HG03442 (cell line): ENCODE data around the gene TRIAP1.
"Not testable (repeated sequence)": the region's sequence is repeated elsewhere in the genome, so short reads cannot be mapped to it uniquely, and the experiment has no call there.

Experiments
- ATAC-seq: cut with Tn5 transposase; IDR thresholded peaks from one replicate; pipeline ENCODE4 v1.9.1; 2021; ENCODE audit warnings: mild to moderate bottlenecking, moderate library complexity; ENCODE audit not compliant: unreplicated experiment

TRIAP1 gene

GRCh38 chr12:120445911-120446843, at the start of gene TRIAP1, which contains the start of gene GATC:
Gene TRIAP1, minus strand, starts transcription at chr12:120446384. Its CDS starts 12 bp downstream, at chr12:120446372.
Gene GATC, plus strand, starts transcription at chr12:120446444. Its CDS starts 37 bp downstream, at chr12:120446481.
- peak; percentile 88 for ATAC-seq

DNA sequence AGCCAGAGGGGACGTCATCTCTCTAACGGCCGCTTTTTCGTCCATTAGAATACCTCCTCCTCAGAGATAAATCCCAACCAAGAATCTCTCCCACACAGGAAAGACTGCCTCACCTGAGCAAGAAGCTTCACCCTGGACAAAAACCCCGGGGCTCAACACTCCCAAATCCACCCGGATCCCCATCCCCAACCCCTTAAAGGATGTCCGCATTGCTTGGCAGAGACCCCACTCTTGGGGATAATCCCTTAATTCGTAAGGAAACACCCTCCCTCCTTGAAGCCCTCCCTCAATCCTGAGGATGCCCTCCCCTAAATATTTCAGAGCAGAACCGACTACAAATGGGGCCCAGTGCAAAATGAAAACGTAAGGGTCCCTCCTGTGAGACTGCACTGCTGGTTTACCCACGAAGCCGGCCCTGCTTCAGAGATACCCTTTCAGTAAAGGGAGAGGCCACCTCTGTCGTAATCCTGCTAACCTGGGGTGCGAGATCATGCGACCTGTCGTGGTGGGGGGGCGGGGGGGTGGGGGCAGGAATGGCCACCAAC, 49.1 kb upstream of the TRIAP1 start:
- ATAC-seq: no peak

DNA sequence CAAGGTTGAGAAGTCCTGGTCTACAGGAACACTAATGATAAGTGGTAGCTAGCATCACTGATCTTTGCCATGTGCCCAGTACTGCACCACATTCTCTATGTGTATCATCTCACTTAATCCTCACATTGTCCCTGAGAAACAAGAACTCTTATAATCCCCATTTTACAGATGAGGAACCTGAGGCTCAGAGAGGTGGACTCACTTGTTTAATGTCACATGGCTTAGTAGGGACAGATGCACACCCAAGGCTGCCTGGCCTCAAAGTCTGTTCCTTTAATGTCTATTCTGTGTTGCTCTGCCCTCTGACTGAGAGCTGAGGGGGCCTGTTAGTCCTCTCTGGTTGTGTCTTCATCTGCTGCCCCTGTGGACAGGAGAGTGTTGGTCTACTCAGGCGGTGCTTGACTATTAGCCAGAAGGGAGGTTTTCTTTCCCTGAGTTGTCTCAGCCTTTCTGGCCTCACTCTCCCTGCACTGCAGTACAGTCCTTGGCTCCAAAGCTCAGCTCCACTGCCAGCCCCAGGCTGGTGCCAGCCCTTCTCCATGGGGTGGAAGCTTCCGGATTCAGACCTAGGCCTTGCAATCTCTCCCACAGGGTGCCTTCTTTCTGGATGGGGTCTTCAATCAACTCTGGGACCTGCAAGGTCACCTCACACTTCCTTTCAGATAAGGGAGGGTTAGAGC, 44.8 kb upstream of the TRIAP1 start:
- no peak for ATAC-seq

DNA sequence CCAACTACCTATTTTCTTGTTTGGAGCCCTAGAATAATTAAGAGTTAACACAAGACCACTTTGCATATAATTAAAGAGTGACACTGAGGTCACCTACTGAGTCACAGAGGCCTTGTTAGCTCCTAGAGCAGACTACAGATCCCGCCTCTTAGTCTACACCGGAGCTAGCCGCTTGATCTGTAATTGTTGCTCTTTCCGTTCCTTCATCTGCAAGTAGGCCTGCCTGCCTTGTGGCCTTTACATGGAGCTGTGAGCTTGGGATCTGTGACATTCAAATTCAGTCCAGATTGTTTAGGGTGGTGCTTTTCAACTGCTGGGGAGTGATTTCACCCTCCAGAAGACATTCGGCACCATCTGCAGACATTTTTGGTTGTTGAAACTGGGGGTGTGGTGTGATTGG, 44.1 kb upstream of the TRIAP1 start:
- ATAC-seq: no peak

DNA sequence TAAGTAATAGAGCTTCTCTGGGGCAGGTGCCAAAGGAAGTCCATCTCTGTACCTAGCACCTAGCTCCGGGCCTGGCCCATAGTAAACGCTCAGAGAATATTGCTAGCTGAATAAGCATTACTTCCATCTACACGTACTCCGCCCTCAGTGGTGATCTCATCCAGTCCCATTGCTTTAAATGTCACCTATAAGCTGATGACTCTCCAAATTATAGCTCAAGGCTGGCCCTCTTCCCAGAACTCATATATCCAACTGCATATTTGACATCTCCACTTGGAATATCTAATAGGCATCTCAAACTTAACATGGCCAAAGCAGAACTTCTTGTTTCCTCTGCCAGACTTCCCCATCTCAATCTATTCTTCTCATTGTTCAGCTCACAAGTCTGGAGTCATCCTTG, 42.8 kb upstream of the TRIAP1 start:
- no peak for ATAC-seq

DNA sequence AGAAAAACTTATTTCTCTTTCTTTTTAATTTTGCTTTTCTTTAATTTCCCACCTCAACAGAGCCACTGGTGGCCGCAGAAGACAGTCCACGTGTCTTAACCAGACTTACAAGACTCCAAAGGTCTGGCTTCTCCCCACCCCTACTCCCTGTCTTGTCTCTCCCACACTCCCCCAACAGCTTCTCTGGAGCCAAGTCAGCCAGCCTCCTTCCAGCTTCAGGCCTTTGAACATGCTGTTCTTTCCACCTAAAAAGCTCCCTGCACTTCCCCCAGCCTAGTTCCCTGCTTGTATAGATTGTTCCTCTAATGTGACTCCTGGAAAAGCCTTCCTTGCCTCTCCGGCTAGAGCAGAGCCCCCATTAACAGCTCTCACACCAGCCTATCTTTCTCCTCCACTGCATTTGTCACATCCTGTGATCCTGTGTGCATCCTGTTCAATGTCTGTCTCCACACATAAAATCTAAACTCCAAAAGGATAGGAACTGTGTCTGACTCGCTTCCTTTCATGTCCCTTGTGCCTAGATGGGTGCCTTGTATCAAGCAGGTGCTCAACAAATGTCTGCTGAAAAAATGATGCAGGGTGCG, 42.0 kb upstream of the TRIAP1 start:
- ATAC-seq: no peak

DNA sequence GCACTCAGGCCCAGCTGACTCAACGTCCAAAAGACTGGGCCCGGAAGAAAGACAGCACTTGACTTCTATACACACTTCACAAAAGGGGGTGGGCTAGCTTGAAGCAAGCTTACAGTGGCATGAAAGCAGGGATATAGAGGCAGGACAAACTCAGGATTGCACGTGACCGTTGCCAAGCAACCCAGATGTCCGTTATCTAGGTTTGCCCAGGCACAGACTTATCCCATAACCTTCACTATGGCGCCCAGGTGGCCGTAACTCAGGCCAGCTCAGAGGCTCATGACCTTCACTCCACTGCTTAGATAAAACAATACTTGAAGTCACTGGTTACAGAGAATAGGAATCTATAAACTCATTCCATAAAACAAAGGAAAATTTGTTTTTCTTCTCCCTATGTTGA, 41.4 kb upstream of the TRIAP1 start:
- not testable (repeated sequence) for ATAC-seq

DNA sequence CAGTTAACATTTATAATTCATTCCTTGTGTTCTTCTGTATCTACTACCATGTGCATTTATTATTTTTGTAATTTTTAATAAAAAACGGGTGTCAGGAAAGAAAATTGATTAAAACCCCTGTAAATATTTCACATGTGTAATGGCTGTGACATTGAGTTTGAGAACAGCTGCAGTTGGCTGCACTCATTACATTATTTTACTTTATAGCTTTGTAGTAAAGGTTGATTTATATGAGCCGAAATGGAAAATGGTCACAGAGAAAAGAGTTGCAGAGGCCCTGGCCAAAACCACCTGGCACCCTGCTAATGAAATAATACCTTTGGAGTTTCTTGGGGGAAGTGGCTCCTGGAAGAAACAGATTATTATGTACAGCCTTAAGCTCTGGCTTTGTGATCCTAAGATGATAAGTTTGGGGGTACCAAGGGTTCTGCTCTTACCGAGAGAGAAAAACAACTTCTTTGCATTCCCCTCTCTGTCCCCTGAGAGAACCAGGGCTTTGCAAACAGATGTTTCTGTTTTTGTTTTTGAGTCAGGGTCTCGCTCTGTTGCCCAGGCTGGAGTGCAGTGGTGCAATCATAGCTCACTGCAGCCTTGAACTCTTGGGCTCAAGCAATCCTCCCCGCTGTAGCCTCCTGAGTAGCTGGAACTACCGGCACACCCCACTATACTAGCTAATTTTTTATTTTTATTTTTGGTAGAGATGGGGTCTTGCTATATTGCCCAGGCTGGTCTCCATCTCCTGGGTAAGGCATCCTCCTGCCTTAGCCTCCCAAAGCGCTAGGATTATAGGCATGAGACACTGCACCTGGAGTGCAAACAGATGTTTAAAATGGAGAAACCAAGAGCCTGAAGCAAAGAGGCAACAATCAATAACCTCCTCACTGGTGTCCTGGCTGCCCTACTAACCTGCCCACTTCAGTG, 40.0 kb upstream of the TRIAP1 start:
- no peak for ATAC-seq

GRCh38 chr12:120483621-120484020, 37.4 kb upstream of the TRIAP1 start:
- ATAC-seq: no peak

- no peak for ATAC-seq
Measured at GRCh38 chr12:120481022-120481767, 35.0 kb upstream of the TRIAP1 start.

GRCh38 chr12:120480211-120480610, 34.0 kb upstream of the TRIAP1 start:
- no peak for ATAC-seq

DNA sequence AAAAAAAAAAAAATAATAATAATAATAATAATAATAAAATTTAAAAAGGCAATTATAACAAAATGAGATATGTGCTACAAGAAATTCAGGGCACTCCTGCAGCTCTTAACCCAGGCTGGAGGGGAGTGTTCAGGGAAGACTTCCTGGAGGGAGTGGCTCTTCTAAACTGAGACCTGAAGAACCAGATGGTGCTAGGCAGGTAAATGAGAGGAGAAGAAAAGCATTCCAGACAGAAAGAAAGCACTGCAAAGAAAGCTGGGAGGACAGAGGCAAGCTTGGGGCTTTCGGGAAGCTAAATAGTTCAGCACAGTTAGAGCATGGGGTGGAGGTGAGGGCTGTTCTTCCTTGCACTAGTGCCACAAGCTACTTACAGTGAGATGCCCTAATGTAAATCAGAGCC, 33.3 kb upstream of the TRIAP1 start:
- no peak for ATAC-seq

GRCh38 chr12:120475643-120476042, 29.5 kb upstream of the TRIAP1 start:
- ATAC-seq: no peak

- ATAC-seq: no peak
Measured at GRCh38 chr12:120474616-120474960, 28.4 kb upstream of the TRIAP1 start.

DNA sequence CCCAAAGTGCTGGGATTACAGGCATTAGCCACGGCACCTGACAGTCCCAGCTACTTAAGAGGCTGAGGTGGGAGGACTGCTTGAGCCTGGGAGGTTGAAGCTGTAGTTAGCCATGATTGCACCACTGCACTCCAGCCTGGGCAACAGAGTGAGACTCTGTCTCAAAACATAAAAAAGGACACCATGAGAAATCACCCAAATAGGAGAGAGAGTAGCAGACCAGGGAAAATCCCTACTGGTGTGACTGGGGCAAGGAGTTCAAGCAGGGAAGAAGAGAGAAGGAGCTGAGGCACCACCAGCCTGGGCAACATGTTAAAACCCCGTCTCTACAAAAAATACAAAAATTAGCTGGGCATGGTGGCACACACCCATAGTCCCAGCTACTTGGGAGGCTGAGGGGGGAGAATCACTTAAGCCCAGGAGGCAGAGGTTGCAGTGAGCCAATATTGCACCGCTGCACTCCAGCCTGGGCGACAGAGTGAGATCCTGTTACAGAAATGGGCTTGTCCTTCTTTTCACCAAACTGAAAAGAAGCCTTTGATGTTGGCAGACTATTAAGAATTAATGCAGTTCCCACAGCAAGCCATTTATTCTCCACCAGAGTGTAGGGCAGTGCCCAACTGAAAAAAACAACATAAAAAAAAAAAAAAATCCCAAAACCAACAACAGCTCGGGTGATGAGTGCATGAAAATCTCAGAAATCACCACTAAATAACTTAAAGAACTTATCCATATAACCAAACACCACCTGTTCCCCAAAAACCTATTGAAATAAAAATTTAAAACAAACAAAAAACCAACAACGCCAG, 27.8 kb upstream of the TRIAP1 start:
- no peak for ATAC-seq

DNA sequence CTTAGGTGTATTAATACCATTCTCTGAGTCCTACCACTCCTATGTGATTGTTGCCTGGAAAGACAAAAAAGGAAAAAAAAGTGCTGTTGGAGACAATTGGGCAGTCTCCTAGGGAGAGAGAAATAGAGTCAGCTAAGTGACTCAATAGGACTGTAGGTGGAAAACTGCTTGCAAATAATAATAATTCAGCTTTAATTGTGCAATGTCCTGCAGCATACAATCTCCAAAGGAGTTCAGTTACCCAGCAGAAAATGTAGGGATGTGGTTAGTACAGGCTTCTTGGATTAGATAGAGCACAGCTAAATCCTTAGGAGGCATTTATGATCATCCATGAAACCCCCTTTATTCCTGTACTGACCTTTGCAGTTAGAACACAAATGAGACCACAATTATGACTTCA, 26.3 kb upstream of the TRIAP1 start:
- ATAC-seq: no peak

GRCh38 chr12:120470150-120470784, 24.1 kb upstream of the TRIAP1 start:
- no peak for ATAC-seq

DNA sequence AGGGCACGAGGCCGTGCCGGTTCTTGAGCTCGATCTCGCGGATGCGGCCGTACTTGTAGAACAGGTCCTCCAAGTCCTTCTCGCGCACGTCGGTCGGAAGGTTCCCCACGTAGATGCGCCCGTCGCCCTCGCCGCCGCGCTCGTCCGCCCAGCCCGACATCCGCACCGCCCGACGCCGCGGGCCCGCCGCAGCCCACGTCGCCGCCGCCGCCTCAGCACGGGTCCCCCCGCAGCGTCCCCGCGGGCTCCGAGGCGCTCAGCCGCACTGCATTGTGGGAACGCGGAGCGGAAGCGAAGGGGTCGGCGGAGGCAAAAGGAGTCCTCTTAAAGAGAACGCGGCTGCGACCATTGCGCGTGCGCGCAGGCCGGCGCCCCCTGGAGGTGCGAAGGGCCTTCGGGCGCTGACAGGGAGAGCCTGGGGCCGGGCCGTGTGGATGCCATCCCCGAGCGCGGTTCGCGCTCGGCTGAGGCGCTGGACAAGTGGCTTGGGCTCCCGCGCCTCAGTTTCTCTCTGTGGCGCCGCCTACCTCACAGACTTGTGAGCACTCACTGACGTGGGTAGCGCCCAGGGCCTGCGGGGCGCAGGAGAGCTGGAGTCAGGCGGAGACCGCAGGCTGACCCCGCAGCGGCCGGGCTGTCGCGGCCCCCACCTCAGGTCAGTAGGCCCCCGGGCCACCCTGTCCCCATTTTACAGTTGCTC, 23.4 kb upstream of the TRIAP1 start, which contains the start of gene SRSF9:
Gene SRSF9 (minus strand): TSS at position 299 of the 700 bp plus-strand sequence. CDS start 139 bp downstream, at position 160.
- ATAC-seq: peak; percentile 91
